ENCODE measurements around the gene GPC3.

DNA sequence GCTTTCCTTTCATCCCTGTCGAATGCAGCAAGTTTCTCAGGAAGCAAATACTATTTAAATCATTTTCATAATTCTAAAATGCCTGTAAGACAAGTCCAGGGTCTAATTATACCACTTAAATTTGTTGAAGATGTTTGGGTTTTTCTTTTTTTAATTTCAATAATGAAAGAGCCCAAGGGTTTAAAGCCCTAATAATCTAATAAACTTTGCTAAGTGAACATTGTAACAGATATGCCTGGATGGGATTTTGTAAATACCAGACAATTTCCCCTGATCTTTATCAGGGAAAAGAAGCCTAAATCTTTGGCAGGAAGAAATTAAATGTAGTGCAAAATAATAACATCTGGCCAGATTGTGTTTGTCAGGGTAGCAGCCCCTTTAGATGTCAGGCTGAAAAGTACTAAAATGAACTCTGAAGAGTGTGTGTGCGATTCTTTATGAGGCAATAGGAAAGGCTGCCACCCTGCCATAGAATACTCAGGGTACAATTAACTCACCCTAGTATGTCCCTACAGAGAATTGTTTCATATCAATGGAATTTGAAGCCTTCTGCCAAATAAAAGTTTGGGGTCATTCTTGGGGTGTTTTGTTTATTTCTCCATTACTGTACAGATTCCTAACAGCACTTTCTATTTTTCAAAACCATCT, 45.6 kb downstream of the GPC3 start:
- TF ChIP-seq EP300 (IDR thresholded peaks at IDR 0.05; ENCODE audit: borderline replicate concordance): no peak
- TF ChIP-seq MAX (IDR thresholded peaks at IDR 0.05): no peak
- no peak for TF ChIP-seq CREB1 (IDR thresholded peaks at IDR 0.05; ENCODE audit: low read depth)
- TF ChIP-seq USF1 (IDR thresholded peaks at IDR 0.05): no peak
- no peak for TF ChIP-seq REST (IDR thresholded peaks at IDR 0.05; ENCODE audit: low read depth)
- no peak for TF ChIP-seq EGR1 (IDR thresholded peaks at IDR 0.05)
- no peak for TF ChIP-seq YY1 (IDR thresholded peaks at IDR 0.05; ENCODE audit: low read depth)
- TF ChIP-seq TCF12 (IDR thresholded peaks at IDR 0.05; ENCODE audit: low read depth): no peak
- no peak for TF ChIP-seq TAF1 (IDR thresholded peaks at IDR 0.05; ENCODE audit: low read depth)
- no peak for TF ChIP-seq FOXM1 (IDR thresholded peaks at IDR 0.05; ENCODE audit: borderline replicate concordance, low read depth)
- TF ChIP-seq RAD21 (IDR thresholded peaks at IDR 0.05; ENCODE audit: low read depth): no peak
- no peak for TF ChIP-seq NFIC (IDR thresholded peaks at IDR 0.05)
- no peak for TF ChIP-seq CEBPB (IDR thresholded peaks at IDR 0.05)
- TF ChIP-seq TEAD4 (IDR thresholded peaks at IDR 0.05): no peak

All from Ishikawa (cell line).